ENCODE results near the gene KIF3C. TPM values are rescaled to one million over a fixed set of nuclear protein-coding genes. Genes with fewer than 3 reads are reported as not detected.

The KIF3C gene
- total RNA-seq, 4 donors from 2014 or later, result 3.6 to 6.7 (median 4.2) TPM

- no peak for TF ChIP-seq POLR2A (IDR thresholded peaks at IDR 0.05)
- TF ChIP-seq CTCF (IDR thresholded peaks at IDR 0.05), result no peak
- no peak for DNase-seq (ENCODE audit: low spot score in 2 of 2)
- intact Hi-C loops (cut with DNase I; ENCODE audit: low total_unique reads), result no loop called here
- WGBS, 2 donors, result 80 to 82% methylated on average over 7 of the region's 7 CpGs
- no peak overlapping the region for H3K4me3 ChIP-seq (ENCODE audit: low read depth, poor library complexity, severe bottlenecking)
These were observed 45.3 kb downstream of the KIF3C start for GRCh38 chr2:25936889-25937545.

GRCh38 chr2:25933622-25934021, 48.7 kb downstream of the KIF3C start:
- no peak overlapping the region for H3K4me3 ChIP-seq (ENCODE audit: low read depth, poor library complexity, severe bottlenecking)
- DNase-seq (ENCODE audit: low spot score in 2 of 2), result no peak
- TF ChIP-seq POLR2A (IDR thresholded peaks at IDR 0.05) (no peak), CTCF (IDR thresholded peaks at IDR 0.05) (no peak)
- 95 to 96% methylated on average over 2 of the region's 2 CpGs for WGBS, 2 donors
- intact Hi-C loops (cut with DNase I; ENCODE audit: low total_unique reads), result no loop called here

- no peak overlapping the region for H3K4me3 ChIP-seq (ENCODE audit: low read depth, poor library complexity, severe bottlenecking)
- 90 to 98% methylated on average over 14 of the region's 14 CpGs for WGBS, 2 donors
- intact Hi-C loops (cut with DNase I; ENCODE audit: low total_unique reads), result no loop called here
- TF ChIP-seq CTCF (IDR thresholded peaks at IDR 0.05) (no peak), POLR2A (IDR thresholded peaks at IDR 0.05) (no peak)
- no peak for DNase-seq (ENCODE audit: low spot score in 2 of 2)
These were observed 52.4 kb downstream of the KIF3C start for GRCh38 chr2:25929789-25930473.

- DNase-seq (ENCODE audit: low spot score in 2 of 2), result no peak
- intact Hi-C loops (cut with DNase I; ENCODE audit: low total_unique reads), result no loop called here
- TF ChIP-seq CTCF (IDR thresholded peaks at IDR 0.05) (no peak), POLR2A (IDR thresholded peaks at IDR 0.05) (no peak)
- WGBS, 2 donors, result 91 to 94% methylated on average over 18 of the region's 18 CpGs
- H3K4me3 ChIP-seq (ENCODE audit: low read depth, poor library complexity, severe bottlenecking), result no peak overlapping the region
These were observed 53.6 kb downstream of the KIF3C start for GRCh38 chr2:25928668-25929067.

- intact Hi-C loops (cut with DNase I; ENCODE audit: low total_unique reads), result no loop called here
- no peak for DNase-seq (ENCODE audit: low spot score in 2 of 2)
- no peak overlapping the region for H3K4me3 ChIP-seq (ENCODE audit: low read depth, poor library complexity, severe bottlenecking)
- no peak for TF ChIP-seq POLR2A (IDR thresholded peaks at IDR 0.05)
- no peak for TF ChIP-seq CTCF (IDR thresholded peaks at IDR 0.05)
- WGBS, 2 donors, result 82 to 87% methylated on average over 18 of the region's 18 CpGs
These were observed 55.1 kb downstream of the KIF3C start for GRCh38 chr2:25926984-25927756.
